Fibroblast of villous mesenchyme (primary cell): ENCODE data around the gene AMOTL1. TPM values are rescaled to one million over a fixed set of nuclear protein-coding genes. Genes with fewer than 3 reads are reported as not detected.

ENCODE experiments used
- DNase-seq: peaks from one replicate; pipeline ENCODE4 v3.0.0-alpha.2; 2010; ENCODE audit warnings: low read depth
- H3K4me3 ChIP-seq: 2 replicates; pipeline ENCODE4 v1.5.1; 2011; ENCODE audit warnings: low read depth, mild to moderate bottlenecking, low read length
- total RNA-seq: library from RNA; depleted of rRNA; stranded (reverse); fragments of >200 nt; gene quantifications from 2 replicates; pipeline ENCODE4 v1.2.3, GENCODE V29; 2012
- TF ChIP-seq, protein P1 (sequence below): IDR thresholded peaks from 2 replicates; pipeline ENCODE4 v1.5.1; 2012; ENCODE audit warnings: low read depth, mild to moderate bottlenecking, low read length; ENCODE audit not compliant: insufficient read depth

The AMOTL1 gene
- total RNA-seq, 1 donor: 25.9 TPM

DNA sequence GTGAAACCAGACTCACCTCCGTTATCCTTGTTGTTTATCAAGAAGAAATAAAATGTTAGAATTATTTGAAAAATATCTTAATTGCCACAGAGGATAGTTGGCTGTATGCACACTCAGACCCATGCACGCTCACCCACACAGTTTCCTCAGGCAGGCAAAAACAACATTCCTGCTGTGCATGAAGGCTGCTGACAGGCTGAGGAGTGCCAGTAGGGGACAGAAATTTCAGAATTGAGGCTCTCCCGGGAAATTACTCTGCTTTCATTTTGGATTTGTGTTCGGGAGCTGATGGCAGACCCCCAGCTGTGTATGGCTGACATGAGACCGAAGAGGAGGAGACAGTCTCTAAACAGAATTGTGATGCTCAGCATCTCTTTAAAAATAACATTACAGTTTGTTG is 87.5 kb downstream of the AMOTL1 start:
- no peak for DNase-seq
- TF ChIP-seq, protein P1, sequence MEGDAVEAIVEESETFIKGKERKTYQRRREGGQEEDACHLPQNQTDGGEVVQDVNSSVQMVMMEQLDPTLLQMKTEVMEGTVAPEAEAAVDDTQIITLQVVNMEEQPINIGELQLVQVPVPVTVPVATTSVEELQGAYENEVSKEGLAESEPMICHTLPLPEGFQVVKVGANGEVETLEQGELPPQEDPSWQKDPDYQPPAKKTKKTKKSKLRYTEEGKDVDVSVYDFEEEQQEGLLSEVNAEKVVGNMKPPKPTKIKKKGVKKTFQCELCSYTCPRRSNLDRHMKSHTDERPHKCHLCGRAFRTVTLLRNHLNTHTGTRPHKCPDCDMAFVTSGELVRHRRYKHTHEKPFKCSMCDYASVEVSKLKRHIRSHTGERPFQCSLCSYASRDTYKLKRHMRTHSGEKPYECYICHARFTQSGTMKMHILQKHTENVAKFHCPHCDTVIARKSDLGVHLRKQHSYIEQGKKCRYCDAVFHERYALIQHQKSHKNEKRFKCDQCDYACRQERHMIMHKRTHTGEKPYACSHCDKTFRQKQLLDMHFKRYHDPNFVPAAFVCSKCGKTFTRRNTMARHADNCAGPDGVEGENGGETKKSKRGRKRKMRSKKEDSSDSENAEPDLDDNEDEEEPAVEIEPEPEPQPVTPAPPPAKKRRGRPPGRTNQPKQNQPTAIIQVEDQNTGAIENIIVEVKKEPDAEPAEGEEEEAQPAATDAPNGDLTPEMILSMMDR: no peak
- H3K4me3 ChIP-seq: no peak overlapping the region

DNA sequence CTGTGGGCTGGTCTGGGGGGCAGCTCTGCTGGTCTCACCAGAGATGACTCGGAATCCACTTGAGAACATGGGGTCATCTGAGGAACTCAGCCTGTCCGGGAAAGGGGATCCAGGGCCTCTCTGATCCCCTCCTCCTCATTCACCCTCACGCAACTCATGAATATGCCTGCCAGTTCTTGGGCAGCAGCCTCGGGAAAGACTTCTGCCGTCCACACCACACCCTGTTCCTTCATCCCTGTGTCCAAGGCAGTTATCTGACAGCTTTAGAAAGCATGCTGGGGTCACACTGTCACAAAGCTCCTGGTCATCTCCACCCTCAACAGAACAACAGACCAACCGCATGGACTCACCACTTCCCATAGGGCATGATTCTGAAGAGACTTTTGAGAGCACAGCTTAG is 88.3 kb downstream of the AMOTL1 start:
- DNase-seq: peak; percentile 25
- H3K4me3 ChIP-seq: no peak overlapping the region

DNA sequence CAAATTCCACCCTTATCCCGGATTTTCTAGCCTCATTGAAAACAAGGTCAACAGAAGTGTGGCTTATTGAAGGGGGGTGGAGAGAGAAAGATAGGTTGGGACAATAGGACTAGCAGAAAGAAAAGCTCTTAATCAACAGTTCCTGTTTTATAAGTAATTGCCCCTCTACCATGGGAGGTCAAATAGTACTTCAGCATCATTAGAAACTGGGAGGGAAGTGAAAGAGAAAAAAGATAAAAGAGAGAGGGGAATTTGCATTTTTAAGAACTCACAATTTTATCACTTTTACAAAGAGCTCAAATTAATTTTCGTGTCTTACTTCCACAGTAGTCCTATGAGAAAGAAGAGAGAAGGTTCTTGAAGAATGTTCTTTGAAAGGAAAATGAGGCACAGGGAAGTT is 89.2 kb downstream of the AMOTL1 start:
- TF ChIP-seq, protein P1: no peak

More for the DNA sequence above, 88.3 kb downstream of the AMOTL1 start:
- TF ChIP-seq, protein P1: no peak

DNA sequence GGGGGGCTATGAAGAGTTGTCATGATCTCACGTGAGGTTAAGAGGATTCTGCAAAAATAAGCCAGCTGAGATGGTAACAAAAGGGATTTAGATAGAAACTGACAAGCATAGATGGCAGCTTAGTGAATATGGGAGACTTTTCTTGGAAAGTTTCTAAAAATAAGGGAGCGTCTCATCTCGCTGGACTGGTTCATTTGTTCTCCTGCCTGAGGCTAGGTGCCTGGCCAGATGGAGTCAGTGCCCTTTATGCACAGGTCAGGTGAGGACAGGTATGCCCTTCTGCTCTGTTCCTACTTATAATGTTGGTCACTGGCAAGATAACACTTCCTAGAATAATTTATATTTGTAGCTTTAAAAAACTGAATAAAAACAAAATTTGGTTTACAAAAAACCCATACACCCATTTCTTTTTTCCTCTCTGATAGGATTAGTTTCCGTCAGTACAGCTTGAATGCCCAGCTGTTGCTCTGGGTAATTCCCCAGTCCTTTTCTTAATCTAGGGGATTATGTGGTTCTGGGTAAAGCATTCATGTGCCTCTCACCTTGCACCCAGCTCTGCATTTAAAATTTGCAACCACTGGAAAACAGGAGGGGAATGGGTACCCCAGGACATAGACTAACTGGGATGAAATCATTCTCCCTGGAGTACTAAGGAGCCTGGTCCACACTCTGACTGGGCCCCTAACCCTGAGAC is 90.0 kb downstream of the AMOTL1 start:
- TF ChIP-seq, protein P1: no peak
- no peak overlapping the region for H3K4me3 ChIP-seq
- DNase-seq: no peak

More for the DNA sequence above, 89.2 kb downstream of the AMOTL1 start:
- no peak overlapping the region for H3K4me3 ChIP-seq
- DNase-seq: no peak

DNA sequence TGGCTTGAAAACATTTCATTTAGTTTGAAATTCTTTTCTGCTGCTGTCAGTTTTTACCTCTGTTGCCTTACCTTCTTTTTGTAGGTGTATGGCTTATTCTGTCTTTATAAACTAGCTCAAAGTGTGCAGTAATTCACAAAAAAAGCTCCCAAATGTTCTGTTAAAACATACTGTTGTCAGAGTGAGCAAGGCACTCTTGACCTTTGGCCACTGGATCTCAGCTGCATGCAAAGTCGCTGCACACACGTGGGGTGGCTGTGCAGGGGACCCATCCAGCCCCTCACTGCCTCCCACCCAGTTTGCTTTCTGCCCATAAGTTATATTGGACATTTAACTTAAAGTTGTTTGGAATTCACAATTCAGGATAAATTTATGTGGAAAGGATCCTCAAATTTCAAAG is 92.2 kb downstream of the AMOTL1 start:
- TF ChIP-seq, protein P1: no peak
- no peak overlapping the region for H3K4me3 ChIP-seq
- DNase-seq: no peak

DNA sequence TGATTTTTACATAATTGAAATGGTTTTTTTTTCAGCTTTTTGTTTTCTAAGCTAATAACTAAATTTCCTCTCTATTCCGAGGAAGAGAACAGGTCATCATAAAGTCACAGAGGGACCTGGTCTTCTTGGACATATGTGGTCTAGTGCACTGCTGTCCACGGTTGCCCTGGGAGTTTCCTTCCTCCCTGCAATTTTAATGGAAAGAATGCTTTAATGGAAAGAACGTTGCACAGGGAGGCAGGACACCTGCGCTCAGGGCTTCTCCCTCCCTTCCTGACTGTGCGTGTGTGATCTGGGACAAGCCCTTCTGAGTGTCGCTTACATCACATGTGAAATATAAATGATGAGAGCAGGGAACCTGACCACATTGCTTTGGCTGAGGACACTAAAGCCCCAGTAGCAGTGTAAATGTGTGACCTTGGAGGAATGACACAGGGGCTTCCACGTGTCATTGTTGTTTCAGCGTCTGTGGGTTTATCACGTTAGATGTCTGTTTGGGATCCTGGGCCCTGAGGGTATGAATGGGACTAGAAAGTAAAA is 93.2 kb downstream of the AMOTL1 start:
- TF ChIP-seq, protein P1: no peak
- DNase-seq: no peak
- H3K4me3 ChIP-seq: no peak overlapping the region
